GM10266 (cell line): ENCODE results near the gene MAGEF1.

Source experiments
- DNase-seq: peaks from one replicate; pipeline ENCODE4 v3.0.0; 2012; ENCODE audit errors: extremely low spot score
- TF ChIP-seq, protein P1 (sequence below): IDR thresholded peaks from 2 replicates; pipeline ENCODE4 v1.5.1; 2012; ENCODE audit warnings: mild to moderate bottlenecking, low read depth; ENCODE audit not compliant: control insufficient read depth, insufficient read depth; ENCODE audit errors: missing control alignments

Gene MAGEF1

GRCh38 chr3:184685646-184686045 is 26.2 kb downstream of the MAGEF1 start:
- no peak for DNase-seq
- TF ChIP-seq, protein P1, sequence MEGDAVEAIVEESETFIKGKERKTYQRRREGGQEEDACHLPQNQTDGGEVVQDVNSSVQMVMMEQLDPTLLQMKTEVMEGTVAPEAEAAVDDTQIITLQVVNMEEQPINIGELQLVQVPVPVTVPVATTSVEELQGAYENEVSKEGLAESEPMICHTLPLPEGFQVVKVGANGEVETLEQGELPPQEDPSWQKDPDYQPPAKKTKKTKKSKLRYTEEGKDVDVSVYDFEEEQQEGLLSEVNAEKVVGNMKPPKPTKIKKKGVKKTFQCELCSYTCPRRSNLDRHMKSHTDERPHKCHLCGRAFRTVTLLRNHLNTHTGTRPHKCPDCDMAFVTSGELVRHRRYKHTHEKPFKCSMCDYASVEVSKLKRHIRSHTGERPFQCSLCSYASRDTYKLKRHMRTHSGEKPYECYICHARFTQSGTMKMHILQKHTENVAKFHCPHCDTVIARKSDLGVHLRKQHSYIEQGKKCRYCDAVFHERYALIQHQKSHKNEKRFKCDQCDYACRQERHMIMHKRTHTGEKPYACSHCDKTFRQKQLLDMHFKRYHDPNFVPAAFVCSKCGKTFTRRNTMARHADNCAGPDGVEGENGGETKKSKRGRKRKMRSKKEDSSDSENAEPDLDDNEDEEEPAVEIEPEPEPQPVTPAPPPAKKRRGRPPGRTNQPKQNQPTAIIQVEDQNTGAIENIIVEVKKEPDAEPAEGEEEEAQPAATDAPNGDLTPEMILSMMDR, result no peak

GRCh38 chr3:184685055-184685454 is 26.8 kb downstream of the MAGEF1 start:
- DNase-seq, result no peak
- TF ChIP-seq, protein P1, result no peak

GRCh38 chr3:184683900-184684560 is 27.8 kb downstream of the MAGEF1 start:
- DNase-seq, result no peak
- TF ChIP-seq, protein P1, result no peak

DNA sequence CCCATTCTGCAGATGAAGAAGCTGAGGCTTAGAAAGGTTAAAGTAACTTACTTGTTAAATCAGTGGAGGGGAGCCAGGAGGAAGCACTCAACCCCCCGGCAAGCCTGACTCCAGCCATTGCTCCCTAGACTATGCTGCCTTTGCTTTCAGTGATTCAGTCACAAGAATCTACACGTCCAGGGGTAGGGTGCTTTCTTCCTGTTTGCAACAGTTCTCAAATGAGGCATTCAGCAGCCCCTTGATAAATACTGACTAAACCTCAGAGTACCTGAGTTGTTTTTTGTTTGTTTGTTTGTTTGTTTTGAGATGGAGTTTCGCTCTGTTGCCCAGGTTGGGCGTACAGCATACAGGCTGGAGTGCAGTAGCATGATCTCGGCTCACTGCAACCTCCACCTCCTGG is 28.6 kb downstream of the MAGEF1 start:
- DNase-seq, result no peak
- TF ChIP-seq, protein P1, result no peak

GRCh38 chr3:184682671-184683070 is 29.2 kb downstream of the MAGEF1 start:
- TF ChIP-seq, protein P1, result no peak
- no peak for DNase-seq

DNA sequence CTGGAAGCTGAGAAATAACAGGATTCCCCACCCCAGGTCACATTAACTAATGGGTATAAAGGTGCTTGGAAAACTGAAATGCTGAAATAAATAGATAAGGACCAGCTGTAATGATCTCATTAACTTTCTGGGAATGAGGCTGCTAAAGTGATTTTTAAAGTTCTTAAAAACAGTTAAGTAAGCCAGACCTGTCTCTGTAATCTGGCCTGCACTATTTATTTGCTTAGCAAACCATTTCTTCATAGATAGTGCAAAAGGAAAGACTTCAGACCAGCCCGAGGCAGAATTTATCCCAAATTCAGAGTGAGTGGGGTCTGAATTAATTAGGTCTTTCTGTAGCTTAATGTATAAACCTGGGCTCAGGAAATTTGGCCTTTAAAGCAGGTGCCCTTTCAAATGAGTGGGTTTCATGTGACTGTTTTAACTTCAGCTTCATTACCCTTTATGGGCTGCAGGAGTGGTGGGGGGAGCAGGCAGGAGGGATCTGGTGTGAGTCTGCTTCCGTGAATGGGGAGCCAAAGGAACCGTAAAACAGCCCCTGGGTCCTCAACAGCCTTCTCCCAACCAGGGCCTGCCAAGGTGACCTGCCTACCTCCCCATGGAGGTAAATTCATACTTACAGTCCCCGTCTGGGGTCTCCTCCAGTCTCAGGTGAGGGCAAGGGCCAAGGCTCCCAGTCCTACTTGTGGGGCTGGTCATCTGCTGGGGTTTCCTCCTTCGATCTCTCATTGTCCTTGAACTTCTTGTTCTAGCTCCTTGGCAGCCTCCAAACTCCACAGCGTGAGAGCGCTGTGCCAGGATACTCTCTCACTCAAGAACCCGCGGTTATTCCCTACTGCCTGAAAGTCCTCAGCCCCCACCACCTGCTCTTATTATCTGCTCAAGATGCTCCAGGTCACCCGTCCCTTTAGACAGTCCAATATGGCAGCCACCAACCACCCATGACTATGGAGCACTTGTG is 31.2 kb downstream of the MAGEF1 start:
- TF ChIP-seq, protein P1, result no peak
- no peak for DNase-seq
